T-cell (primary cell): ENCODE results near the gene KIAA1671. TPM values are rescaled to one million over a fixed set of nuclear protein-coding genes. Genes with fewer than 3 reads are reported as not detected.

Experiments
- ATAC-seq, 4 experiments: fragments of 200-7000 bp in 3 of 4; fragments of 150-1000 bp in 1 of 4; cut with Tn5 transposase; replicated peaks in 1 of 4; 1 replicate in 3 of 4; 2 replicates in 1 of 4; pipeline ENCODE4 v1.10.0; 2021; ENCODE audit warnings: moderate library complexity in 3 of 4, mild to moderate bottlenecking in 2 of 4, moderate number of reproducible peaks in 1 of 4
- CTCF ChIA-PET, 2 donors: fragments of 300-600 bp; sonication (Branson Sonifier 250); formaldehyde crosslinking; loops; one replicate each; lab custom pipeline; 2022; ENCODE audit warnings: antibody characterized with exemption in 2 of 2; lab: Charles Lee
- POLR2A ChIA-PET, 2 donors: fragments of 300-600 bp; sonication (Branson Sonifier 250); formaldehyde crosslinking; loops; one replicate each; lab custom pipeline; 2022; ENCODE audit warnings: antibody characterized with exemption in 2 of 2; lab: Charles Lee
- DNase-seq, 35 experiments: peaks; one replicate each; pipeline versions ENCODE4 v3.0.0 to v3.0.0-alpha.2; 2013 to 2023
- H3K27ac ChIP-seq: one replicate; pipeline ENCODE4 v1.5.1; 2013; ENCODE audit warnings: low read length
- H3K27me3 ChIP-seq, 2 experiments: replicated peaks in 1 of 2; 1 replicate in 1 of 2; 2 replicates in 1 of 2; pipeline versions ENCODE4 v1.6.1 to v1.7.0; 2013; ENCODE audit warnings: low read length in 1 of 2, mixed read lengths in 1 of 2; ENCODE audit not compliant: control insufficient read depth in 2 of 2, insufficient read depth in 2 of 2; ENCODE audit errors: extremely low read depth in 1 of 2
- H3K36me3 ChIP-seq, 2 donors: 1 replicate in 1 of 2; 2 replicates in 1 of 2; pipeline versions ENCODE4 v1.6.1 to v1.7.0; 2013; ENCODE audit warnings: low read length in 1 of 2; ENCODE audit not compliant: control insufficient read depth in 2 of 2, insufficient read depth in 1 of 2; ENCODE audit errors: extremely low read depth in 1 of 2
- H3K4me1 ChIP-seq, 2 experiments: 1 replicate in 1 of 2; 2 replicates in 1 of 2; pipeline versions ENCODE4 v1.6.1 to v1.7.0; 2013; ENCODE audit warnings: low read length in 2 of 2, mixed read lengths in 1 of 2; ENCODE audit not compliant: insufficient read depth in 2 of 2, control insufficient read depth in 1 of 2; ENCODE audit errors: extremely low read depth in 1 of 2
- H3K4me3 ChIP-seq, 2 donors: 1 replicate in 1 of 2; 2 replicates in 1 of 2; pipeline versions ENCODE4 v1.5.1 to v1.7.0; 2013; ENCODE audit warnings: mild to moderate bottlenecking in 2 of 2, low read length in 1 of 2, moderate library complexity in 1 of 2; ENCODE audit not compliant: control insufficient read depth in 1 of 2; ENCODE audit errors: extremely low read depth in 1 of 2
- H3K9me3 ChIP-seq: 2 replicates; pipeline ENCODE4 v1.7.0; 2013
- H3K27ac Mint-ChIP-seq, 2 donors: one replicate each; pipeline ENCODE4 v1.8.0; 2020 to 2021; ENCODE audit warnings: mild to moderate bottlenecking in 2 of 2, mixed read lengths in 2 of 2
- H3K27me3 Mint-ChIP-seq, 2 donors: one replicate each; pipeline ENCODE4 v1.8.0; 2021 to 2022; ENCODE audit warnings: mixed read lengths in 2 of 2
- H3K36me3 Mint-ChIP-seq: one replicate; pipeline ENCODE4 v1.8.0; 2021; ENCODE audit warnings: mixed read lengths
- H3K4me1 Mint-ChIP-seq, 3 donors: one replicate each; pipeline ENCODE4 v1.8.0; 2020 to 2022; ENCODE audit warnings: mixed read lengths in 3 of 3, mild to moderate bottlenecking in 1 of 3
- H3K4me3 Mint-ChIP-seq, 3 donors: one replicate each; pipeline ENCODE4 v1.8.0; 2020 to 2022; ENCODE audit warnings: mild to moderate bottlenecking in 3 of 3, mixed read lengths in 3 of 3, moderate library complexity in 3 of 3
- H3K9me3 Mint-ChIP-seq, 3 donors: one replicate each; pipeline ENCODE4 v1.8.0; 2020 to 2022; ENCODE audit warnings: mixed read lengths in 3 of 3
- WGBS: methylation state at CpG from one replicate; pipeline ENCODE4 v1.1.5; 2013; ENCODE audit warnings: missing lambda C conversion rate; ENCODE audit not compliant: insufficient coverage; 5-methylcytosine and 5-hydroxymethylcytosine counted together
- total RNA-seq, 35 experiments: library from RNA in 6 of 35; stranded (reverse) in 6 of 35; fragments of 120-200 nt in 1 of 35; gene quantifications; one replicate each; pipeline versions ENCODE4 v1.2.1 to v1.2.4 and lab custom pipeline; 2013 to 2026

Gene KIAA1671
- total RNA-seq, 5 donors from 2014 or later (not counting 1 experiment from before 2014, with no cell fraction given), result 5.1 to 20.3 (median 9.0) TPM

GRCh38 chr22:25039255-25039654 lies 86.7 kb downstream of the KIAA1671 start:
- no peak for ATAC-seq
- WGBS, result 91% methylated on average over 16 of the region's 17 CpGs
- Histone ChIP-seq H3K27ac (no peak overlapping the region), H3K27me3 (peaks cover 0 to 16% of the 10 kb centered on the region in 2 experiments), H3K36me3 (no peaks in the 10 kb centered on the region), H3K4me1 (no peaks in the 10 kb centered on the region), H3K9me3 (no peaks in the 10 kb centered on the region), H3K4me3 (no peak overlapping the region)
- POLR2A ChIA-PET, result no interaction called here
- Mint-ChIP-seq H3K27ac (no peak overlapping the region), H3K4me3 (no peak overlapping the region), H3K27me3 (peaks cover 3 to 12% of the 10 kb centered on the region in 2 donors), H3K9me3 (no peaks in the 10 kb centered on the region), H3K36me3 (no peaks in the 10 kb centered on the region), H3K4me1 (peaks cover 0 to 1% (median 0%) of the 10 kb centered on the region in 3 donors)
- DNase-seq, result no peak
- CTCF ChIA-PET, result no interaction called here

DNA sequence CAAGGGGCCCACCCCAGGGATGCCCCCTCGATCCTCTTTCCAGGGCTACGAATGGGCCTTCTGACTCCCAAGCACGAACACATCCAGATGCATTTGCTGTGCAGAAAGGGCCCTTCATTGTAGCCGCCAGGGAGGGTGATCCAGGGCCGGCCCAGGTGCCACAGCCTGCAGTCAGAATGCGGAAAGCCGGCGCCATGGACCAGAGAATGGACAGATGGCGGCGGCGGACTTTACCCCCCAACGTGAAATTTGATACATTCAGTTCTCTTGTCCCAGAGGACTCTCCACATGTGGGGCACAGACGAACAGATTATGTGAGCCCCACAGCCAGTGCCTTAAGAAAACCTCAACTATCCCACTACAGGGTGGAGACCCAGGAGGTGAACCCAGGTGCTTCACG lies 87.2 kb downstream of the KIAA1671 start:
- Mint-ChIP-seq H3K27me3 (peaks cover 3 to 12% of the 10 kb centered on the region in 2 donors), H3K27ac (no peak overlapping the region), H3K4me3 (no peak overlapping the region), H3K4me1 (no peaks in the 10 kb centered on the region), H3K36me3 (no peaks in the 10 kb centered on the region), H3K9me3 (no peaks in the 10 kb centered on the region)
- no peaks in the 10 kb centered on the region for H3K9me3 ChIP-seq
- no peak overlapping the region for H3K27ac ChIP-seq
- ATAC-seq (no peak), DNase-seq (no peak)
- no peaks in the 10 kb centered on the region for H3K4me1 ChIP-seq
- no peaks in the 10 kb centered on the region for H3K36me3 ChIP-seq
- peaks cover 0 to 16% of the 10 kb centered on the region in 2 experiments for H3K27me3 ChIP-seq
- 90% methylated on average over 13 of the region's 14 CpGs for WGBS
- no peak overlapping the region for H3K4me3 ChIP-seq
- CTCF ChIA-PET, result no interaction called here
- POLR2A ChIA-PET, result no interaction called here

DNA sequence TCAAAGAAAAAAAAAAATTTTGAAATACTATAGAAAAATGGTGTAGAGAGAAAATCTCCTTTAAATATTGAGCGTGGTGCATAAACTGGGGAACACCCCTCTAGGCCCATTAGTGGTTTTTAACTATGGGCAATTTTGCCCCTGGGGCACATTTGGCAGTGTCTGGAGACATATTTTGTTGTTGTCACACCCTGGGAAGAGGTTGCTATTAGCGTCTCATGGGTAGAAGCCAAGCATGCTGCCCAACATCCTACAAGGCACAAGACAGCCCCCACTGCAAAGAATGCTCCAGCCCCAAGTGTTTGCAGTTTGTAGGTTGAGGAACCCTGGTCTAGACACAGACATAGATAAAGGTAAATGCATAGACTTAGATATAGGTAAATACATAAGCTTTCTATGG lies 92.6 kb downstream of the KIAA1671 start:
- ATAC-seq (no peak), DNase-seq (no peak)
- no peaks in the 10 kb centered on the region for H3K36me3 Mint-ChIP-seq
- Histone ChIP-seq H3K4me3 (no peak overlapping the region), H3K4me1 (no peaks in the 10 kb centered on the region), H3K27me3 (peaks cover 0 to 10% of the 10 kb centered on the region in 2 experiments), H3K9me3 (no peaks in the 10 kb centered on the region), H3K27ac (no peak overlapping the region), H3K36me3 (no peaks in the 10 kb centered on the region)
- peaks cover 0 to 4% of the 10 kb centered on the region in 2 donors for H3K27me3 Mint-ChIP-seq
- ChIA-PET POLR2A (no interaction called here), CTCF (no interaction called here)
- H3K4me3 Mint-ChIP-seq, result no peak overlapping the region
- no peaks in the 10 kb centered on the region for H3K4me1 Mint-ChIP-seq
- H3K9me3 Mint-ChIP-seq, result no peaks in the 10 kb centered on the region
- no CpG with 5 or more reads among the region's 2 CpGs for WGBS
- H3K27ac Mint-ChIP-seq, result no peak overlapping the region

DNA sequence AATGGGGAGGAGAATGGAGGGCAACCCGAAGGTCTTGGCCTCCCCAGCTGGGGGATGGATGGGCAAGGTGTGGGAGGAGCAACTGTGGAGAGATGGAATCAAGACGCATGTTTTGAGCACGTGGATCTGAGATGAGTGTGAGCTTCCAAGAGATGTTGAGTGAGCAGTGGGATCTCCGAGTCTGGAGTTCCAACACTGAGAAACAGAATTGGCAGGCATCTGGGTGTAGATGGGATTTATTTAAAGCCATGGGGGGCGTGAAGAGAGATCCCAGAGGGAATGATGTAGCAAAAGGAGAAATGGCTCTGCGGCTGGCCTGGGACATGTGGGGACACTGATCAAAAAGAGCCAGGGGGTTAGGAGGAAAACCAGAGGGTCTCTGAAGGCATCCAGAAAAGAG lies 95.6 kb downstream of the KIAA1671 start:
- H3K4me3 ChIP-seq, result no peak overlapping the region
- POLR2A ChIA-PET, result no interaction called here
- no peak overlapping the region for H3K27ac ChIP-seq
- no peak overlapping the region for H3K27ac Mint-ChIP-seq
- H3K9me3 Mint-ChIP-seq, result peaks cover 0 to 11% (median 3%) of the 10 kb centered on the region in 3 donors
- peaks cover 0 to 7% of the 10 kb centered on the region in 2 experiments for H3K27me3 ChIP-seq
- 84% methylated on average over 6 of the region's 6 CpGs for WGBS
- ATAC-seq (no peak), DNase-seq (no peak)
- no peaks in the 10 kb centered on the region for H3K36me3 ChIP-seq
- H3K9me3 ChIP-seq, result no peaks in the 10 kb centered on the region
- CTCF ChIA-PET, result interaction anchor here in 1 of 2 donors (1.4 kb wide), 1 partner anchor 97 kb away, joined by 3 read pairs; no protein-coding TSS in a partner anchor
- H3K4me1 Mint-ChIP-seq, result no peaks in the 10 kb centered on the region
- H3K27me3 Mint-ChIP-seq, result peaks cover 0 to 4% of the 10 kb centered on the region in 2 donors
- no peaks in the 10 kb centered on the region for H3K4me1 ChIP-seq
- no peak overlapping the region for H3K4me3 Mint-ChIP-seq
- H3K36me3 Mint-ChIP-seq, result no peaks in the 10 kb centered on the region

DNA sequence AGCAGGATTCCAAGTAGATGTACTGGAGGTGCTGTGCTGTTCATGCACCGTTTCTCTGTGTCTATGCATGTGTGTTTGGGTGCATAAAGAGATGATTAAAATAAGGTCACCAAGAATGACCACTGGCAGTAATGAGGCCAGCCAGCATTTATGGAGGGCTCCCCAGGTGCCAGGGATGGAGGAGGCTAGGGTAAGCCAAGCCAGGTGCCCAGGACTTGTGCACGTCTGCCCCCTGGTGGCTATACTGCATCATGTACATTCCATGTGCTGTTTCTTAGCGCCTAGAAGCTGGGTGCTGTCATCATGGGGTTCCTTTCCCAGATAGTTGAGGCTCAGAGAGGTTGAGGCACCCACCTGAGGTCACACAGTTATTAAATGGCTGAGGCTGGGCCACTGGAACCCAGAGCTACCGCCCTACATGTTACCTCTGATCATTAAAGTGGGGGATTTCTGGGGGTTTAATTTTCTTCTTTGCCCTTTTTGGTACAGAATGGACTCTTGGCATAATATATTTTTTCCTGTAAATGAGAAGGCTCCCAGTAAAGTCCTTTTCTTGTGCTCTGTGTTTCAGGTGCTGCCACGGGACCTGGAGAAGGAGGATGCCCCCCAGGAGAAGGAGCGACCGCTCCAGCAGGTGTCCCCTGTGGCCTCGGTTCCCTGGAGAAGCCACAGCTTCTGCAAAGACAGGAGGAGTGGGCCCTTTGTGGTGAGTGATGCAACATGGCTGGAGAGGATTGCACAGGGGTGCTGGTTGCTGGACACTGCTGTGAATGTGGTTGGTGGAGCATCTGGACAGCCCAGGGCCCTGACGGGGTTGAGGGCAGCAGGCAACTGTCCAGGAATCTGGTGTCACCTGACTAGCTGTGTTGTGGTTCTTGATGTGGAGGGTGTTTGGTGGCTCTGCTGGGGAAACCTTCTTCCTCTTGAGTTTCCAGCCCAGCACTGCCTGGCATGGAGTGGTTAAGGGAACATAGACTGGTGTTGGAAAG lies 96.4 kb downstream of the KIAA1671 start:
- Mint-ChIP-seq H3K36me3 (no peaks in the 10 kb centered on the region), H3K27me3 (no peaks in the 10 kb centered on the region), H3K9me3 (peaks cover 0 to 11% (median 3%) of the 10 kb centered on the region in 3 donors), H3K4me1 (no peaks in the 10 kb centered on the region), H3K27ac (no peak overlapping the region), H3K4me3 (no peak overlapping the region)
- no peaks in the 10 kb centered on the region for H3K9me3 ChIP-seq
- no peaks in the 10 kb centered on the region for H3K4me1 ChIP-seq
- ChIA-PET CTCF (interaction anchor here (0.6 to 1.4 kb wide), 4 partner anchors 33 to 1528 kb away, joined by 3 to 4 read pairs (median 3); no protein-coding TSS in a partner anchor), POLR2A (no interaction called here)
- ATAC-seq (peak; percentile 79 to 93 (median 92)), DNase-seq (peak in 34 of 35 experiments; percentile 33 to 85 (median 62))
- H3K27ac ChIP-seq, result no peak overlapping the region
- peaks cover 0 to 7% of the 10 kb centered on the region in 2 experiments for H3K27me3 ChIP-seq
- no peak overlapping the region for H3K4me3 ChIP-seq
- 46% methylated on average over 6 of the region's 9 CpGs for WGBS
- H3K36me3 ChIP-seq, result no peaks in the 10 kb centered on the region

DNA sequence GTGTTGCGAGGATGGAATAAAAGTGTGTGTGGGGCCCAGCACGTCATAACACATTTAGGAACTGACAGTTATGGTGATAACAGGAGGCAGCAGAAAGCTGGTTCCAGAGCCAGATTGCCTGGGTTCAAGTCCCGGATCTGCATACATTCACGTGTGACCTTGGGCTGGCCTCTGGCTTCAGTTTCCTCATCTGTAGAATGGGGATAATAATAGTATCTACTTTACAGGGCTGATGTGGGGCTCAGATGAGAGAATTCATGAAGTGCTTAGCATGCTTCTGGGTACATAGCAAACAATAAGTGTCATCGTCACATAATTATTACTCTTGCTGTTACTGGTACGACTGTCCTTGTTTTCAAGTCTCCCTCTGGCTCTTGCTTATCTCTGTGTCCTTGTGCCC lies 97.3 kb downstream of the KIAA1671 start:
- peaks cover 0 to 5% (median 4%) of the 10 kb centered on the region in 3 donors for H3K4me1 Mint-ChIP-seq
- no peak overlapping the region for H3K27ac Mint-ChIP-seq
- DNase-seq (no peak), ATAC-seq (no peak)
- Histone ChIP-seq H3K27ac (no peak overlapping the region), H3K36me3 (no peaks in the 10 kb centered on the region), H3K4me3 (no peak overlapping the region), H3K9me3 (no peaks in the 10 kb centered on the region), H3K27me3 (peaks cover 0 to 7% of the 10 kb centered on the region in 2 experiments), H3K4me1 (peaks cover 0 to 8% of the 10 kb centered on the region in 2 experiments)
- H3K9me3 Mint-ChIP-seq, result peaks cover 0 to 11% (median 3%) of the 10 kb centered on the region in 3 donors
- no peak overlapping the region for H3K4me3 Mint-ChIP-seq
- ChIA-PET POLR2A (no interaction called here), CTCF (interaction anchor here (1.0 to 1.4 kb wide), 2 partner anchors 18 to 32 kb away, joined by 3 to 4 read pairs; no protein-coding TSS in a partner anchor)
- no peaks in the 10 kb centered on the region for H3K27me3 Mint-ChIP-seq
- 87% methylated on average over 4 of the region's 6 CpGs for WGBS
- no peaks in the 10 kb centered on the region for H3K36me3 Mint-ChIP-seq
